Suppressor macrophage treated with lipopolysaccharide for 1 hour (primary cell): ENCODE results near the gene PTPRF.

Experiments
- DNase-seq, 3 donors: peaks; one replicate each; pipeline ENCODE4 v3.0.0-alpha.2; 2020 to 2022

PTPRF gene

DNA sequence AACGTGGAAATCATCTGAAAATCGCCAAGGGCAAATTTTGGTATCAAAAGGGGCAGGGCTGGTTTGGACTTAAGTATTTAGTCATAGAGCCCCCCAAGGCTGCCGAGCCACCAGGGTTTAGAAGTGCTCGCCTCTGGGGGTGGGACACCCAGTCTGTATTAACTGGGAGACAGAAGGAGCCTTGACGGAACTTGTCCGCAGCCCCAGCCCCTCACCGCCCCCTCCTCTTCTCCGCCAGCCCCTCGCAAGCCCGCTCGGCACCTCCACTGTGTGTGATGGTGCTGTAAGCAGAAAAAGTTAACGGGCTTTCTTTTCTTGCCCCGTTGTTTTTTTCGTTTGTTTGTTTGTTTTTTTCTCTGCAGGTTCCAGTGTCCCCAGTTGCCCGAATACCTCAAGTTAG, 81.7 kb downstream of the PTPRF start:
- DNase-seq: no peak

DNA sequence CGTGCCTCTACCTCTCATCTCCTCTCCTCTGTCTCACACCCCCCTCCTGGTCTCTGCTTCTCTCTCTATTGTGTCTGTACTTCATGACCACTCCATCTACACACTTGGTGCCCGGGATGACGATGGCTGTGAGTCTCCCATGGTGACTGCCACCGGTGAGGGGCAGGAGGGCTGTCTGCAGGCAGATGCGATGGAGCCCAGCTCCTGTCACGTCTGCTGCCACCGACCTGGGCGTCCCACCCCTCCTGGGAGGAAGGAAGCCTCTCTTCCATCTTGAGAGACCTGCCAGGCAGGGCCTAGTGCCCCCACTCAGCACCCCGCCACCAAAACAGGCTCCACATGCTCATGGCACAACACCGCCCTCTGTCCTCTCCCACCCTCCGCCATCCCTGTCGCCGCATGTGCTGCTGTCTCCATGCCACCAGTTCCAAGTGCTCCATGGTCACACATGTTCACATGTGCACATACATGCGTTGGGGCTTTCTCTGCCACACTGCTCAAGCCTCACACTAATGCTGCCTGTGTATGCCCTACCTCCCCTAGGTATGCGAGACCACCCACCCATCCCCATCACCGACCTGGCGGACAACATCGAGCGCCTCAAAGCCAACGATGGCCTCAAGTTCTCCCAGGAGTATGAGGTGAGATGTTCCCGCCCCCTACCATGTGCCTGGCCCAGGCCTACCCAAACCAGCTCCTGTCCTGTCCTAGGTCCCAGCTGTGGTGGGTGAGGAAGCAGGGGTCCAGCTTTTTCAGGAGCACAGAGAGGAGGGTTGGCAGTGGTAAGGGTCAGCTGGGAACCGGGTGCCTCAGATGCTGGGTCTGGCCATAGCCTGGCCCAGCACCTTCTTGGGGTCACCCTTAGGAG, 82.6 kb downstream of the PTPRF start:
- no peak for DNase-seq

GRCh38 chr1:43614211-43614610, 83.5 kb downstream of the PTPRF start:
- DNase-seq: no peak

DNA sequence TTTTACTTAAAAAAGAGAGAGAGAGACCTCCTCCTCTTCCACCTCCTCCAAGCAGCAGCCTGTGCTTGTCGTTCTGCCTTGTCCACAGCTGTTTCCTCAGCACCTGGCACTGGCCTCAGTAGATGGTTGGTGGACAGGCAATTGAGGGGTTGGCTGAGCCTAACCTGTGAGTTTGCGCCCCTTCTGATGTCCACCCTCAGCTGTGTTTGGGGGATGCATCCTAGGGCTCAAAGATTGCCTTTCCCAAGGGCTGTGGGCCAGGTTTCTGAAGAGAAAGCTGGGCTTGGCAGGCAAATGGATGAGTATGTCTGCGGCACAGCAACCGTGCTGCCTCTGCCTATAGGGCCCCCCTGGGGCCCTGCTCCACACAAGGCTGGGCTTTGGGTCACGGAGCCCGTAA, 84.2 kb downstream of the PTPRF start:
- no peak for DNase-seq

DNA sequence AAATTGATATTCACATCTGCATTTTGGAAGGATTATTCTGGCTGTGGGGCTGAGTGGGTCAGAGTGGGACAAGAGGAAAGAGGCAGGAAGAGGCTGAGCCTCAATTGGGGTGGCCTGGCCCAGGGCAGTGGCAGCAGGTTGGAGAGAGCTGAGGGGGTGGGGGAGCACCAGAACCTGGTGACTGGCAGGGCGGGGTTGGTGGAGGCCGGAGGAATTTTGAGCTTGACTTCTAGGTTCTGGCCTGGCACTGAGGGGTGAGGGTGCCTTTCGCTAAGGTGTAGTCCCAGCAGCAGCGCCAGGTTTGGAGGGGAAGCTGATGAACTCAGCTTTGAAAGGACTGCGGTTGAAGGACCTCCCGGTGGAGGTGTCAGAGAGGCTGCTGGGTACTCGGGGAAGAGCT, 85.7 kb downstream of the PTPRF start:
- no peak for DNase-seq

GRCh38 chr1:43617011-43617410, 86.3 kb downstream of the PTPRF start:
- no peak for DNase-seq

DNA sequence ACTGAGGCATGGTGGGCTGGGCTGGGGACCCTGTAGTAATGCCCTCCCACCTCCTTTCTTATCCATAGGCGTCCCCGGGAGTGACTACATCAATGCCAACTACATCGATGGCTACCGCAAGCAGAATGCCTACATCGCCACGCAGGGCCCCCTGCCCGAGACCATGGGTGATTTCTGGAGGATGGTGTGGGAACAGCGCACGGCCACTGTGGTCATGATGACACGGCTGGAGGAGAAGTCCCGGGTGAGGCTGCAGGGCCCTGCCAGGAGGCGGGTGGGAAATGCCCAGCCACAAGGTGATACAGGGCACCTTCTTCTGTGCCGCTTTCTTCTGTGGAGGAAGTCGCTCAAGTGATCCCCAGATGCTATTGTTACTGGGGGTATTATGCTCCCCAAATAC, 87.0 kb downstream of the PTPRF start:
- DNase-seq: no peak

DNA sequence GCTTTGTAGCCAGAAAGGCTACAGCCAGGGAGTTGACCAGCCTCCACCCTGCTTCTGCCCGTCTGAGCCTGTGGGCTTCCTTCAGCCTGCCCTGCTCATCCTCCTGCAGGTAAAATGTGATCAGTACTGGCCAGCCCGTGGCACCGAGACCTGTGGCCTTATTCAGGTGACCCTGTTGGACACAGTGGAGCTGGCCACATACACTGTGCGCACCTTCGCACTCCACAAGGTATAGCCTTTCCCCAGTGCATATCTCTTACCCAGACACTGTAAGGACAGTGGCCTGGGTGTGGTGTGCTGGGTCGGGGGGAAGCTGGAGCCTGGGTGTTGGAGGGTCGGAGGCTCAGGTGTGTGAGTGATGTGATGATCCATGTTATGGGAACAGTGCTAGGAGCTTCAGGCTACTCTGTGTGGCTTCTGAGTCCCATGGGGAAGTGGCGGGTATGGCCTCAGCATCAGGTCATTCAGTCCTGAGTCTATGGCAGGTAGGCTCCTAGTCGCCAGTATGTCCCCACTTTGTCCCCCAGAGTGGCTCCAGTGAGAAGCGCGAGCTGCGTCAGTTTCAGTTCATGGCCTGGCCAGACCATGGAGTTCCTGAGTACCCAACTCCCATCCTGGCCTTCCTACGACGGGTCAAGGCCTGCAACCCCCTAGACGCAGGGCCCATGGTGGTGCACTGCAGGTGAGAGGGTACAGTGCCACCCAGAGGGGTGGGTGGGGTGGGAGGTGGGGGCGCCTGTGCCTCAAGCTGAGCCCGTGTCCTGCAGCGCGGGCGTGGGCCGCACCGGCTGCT, 88.0 kb downstream of the PTPRF start:
- no peak for DNase-seq

DNA sequence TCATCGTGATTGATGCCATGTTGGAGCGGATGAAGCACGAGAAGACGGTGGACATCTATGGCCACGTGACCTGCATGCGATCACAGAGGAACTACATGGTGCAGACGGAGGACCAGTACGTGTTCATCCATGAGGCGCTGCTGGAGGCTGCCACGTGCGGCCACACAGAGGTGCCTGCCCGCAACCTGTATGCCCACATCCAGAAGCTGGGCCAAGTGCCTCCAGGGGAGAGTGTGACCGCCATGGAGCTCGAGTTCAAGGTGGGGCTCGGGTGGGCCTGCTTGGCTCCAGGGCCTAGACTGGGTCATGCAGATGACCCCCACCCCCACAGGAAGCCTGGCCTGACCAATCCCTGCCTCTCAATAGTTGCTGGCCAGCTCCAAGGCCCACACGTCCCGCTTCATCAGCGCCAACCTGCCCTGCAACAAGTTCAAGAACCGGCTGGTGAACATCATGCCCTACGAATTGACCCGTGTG, 88.7 kb downstream of the PTPRF start:
- DNase-seq: no peak

- DNase-seq: no peak
Observed at GRCh38 chr1:43619996-43620920, 89.6 kb downstream of the PTPRF start.

GRCh38 chr1:43620956-43621355, 90.3 kb downstream of the PTPRF start:
- DNase-seq: no peak

DNA sequence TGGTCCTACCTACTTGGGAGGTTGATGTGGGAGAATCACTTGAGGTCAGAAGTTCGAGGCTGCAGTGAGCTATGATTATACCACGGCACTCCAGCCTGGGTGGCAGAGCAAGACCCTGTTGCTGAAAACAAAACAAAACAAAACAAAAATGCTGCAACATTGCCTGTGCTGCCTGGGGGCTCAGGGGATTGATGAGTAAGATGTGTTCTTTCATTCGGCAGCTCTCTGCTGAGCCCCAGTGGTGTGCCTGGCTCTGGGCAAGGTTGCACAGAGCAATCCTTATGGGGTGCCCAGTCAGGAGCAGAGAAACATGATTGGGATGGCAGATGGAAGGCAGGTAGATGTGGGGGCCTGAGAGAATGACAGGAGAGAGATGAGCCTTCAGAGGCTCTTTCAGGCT, 90.7 kb downstream of the PTPRF start:
- DNase-seq: no peak

DNA sequence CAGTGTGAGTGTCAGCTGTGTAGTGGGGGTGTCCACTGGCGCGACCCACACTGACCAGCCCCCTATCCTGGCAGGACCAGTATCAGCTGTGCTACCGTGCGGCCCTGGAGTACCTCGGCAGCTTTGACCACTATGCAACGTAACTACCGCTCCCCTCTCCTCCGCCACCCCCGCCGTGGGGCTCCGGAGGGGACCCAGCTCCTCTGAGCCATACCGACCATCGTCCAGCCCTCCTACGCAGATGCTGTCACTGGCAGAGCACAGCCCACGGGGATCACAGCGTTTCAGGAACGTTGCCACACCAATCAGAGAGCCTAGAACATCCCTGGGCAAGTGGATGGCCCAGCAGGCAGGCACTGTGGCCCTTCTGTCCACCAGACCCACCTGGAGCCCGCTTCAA, 91.2 kb downstream of the PTPRF start:
- no peak for DNase-seq

GRCh38 chr1:43622471-43622870, 91.8 kb downstream of the PTPRF start:
- no peak for DNase-seq

DNA sequence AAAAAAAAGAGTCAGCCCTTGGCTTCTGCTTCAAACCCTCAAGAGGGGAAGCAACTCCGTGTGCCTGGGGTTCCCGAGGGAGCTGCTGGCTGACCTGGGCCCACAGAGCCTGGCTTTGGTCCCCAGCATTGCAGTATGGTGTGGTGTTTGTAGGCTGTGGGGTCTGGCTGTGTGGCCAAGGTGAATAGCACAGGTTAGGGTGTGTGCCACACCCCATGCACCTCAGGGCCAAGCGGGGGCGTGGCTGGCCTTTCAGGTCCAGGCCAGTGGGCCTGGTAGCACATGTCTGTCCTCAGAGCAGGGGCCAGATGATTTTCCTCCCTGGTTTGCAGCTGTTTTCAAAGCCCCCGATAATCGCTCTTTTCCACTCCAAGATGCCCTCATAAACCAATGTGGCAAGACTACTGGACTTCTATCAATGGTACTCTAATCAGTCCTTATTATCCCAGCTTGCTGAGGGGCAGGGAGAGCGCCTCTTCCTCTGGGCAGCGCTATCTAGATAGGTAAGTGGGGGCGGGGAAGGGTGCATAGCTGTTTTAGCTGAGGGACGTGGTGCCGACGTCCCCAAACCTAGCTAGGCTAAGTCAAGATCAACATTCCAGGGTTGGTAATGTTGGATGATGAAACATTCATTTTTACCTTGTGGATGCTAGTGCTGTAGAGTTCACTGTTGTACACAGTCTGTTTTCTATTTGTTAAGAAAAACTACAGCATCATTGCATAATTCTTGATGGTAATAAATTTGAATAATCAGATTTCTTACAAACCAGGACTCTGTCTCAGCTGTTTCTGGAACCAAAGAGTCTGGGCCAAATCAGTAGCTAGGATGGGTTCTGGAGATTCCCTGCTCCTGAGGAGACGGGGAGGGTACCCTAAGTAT, 92.5 kb downstream of the PTPRF start:
- no peak for DNase-seq

- DNase-seq: no peak
Observed at GRCh38 chr1:43625063-43625780, 94.5 kb downstream of the PTPRF start.

- no peak for DNase-seq
Observed at GRCh38 chr1:43632135-43632670, 101.5 kb downstream of the PTPRF start.

GRCh38 chr1:43634721-43635120, 104.0 kb downstream of the PTPRF start:
- DNase-seq: no peak

- no peak for DNase-seq
Observed at GRCh38 chr1:43636006-43636641, 105.4 kb downstream of the PTPRF start.

- DNase-seq: no peak
Observed at GRCh38 chr1:43637267-43637666, 106.6 kb downstream of the PTPRF start.
